Erythroblast (primary cell): ENCODE measurements around the gene FIP1L1.
"Not testable (repeated sequence)": the region's sequence is repeated elsewhere in the genome, so short reads cannot be mapped to it uniquely, and the experiment has no call there.

Source experiments
- DNase-seq, 2 experiments: peaks; one replicate each; lab custom pipeline; 2025; lab: John Stamatoyannopoulos, UW
- GATA1 ChIP-seq: IDR thresholded peaks from 2 replicates; pipeline ENCODE4 v1.6.1; 2011; ENCODE audit warnings: low read depth, mild to moderate bottlenecking, control low read depth, low read length, moderate library complexity
- POLR2A ChIP-seq: IDR thresholded peaks from 2 replicates; pipeline ENCODE4 v1.6.1; 2011; ENCODE audit warnings: mild to moderate bottlenecking, low read length

FIP1L1 gene

GRCh38 chr4:53377319-53378170 lies at the start of gene FIP1L1:
Gene FIP1L1 (plus strand): TSS chr4:53377641. CDS start chr4:53377839, 198 bp downstream.
- DNase-seq, result peak; percentile 94 to 96
- no peak for TF ChIP-seq GATA1
- peak; percentile 87 for TF ChIP-seq POLR2A

- not testable (repeated sequence) for DNase-seq
Observed at GRCh38 chr4:53334916-53335315, 42.5 kb upstream of the FIP1L1 start.

- DNase-seq, result not testable (repeated sequence)
Observed at GRCh38 chr4:53340145-53340544, 37.3 kb upstream of the FIP1L1 start.

GRCh38 chr4:53346392-53346791 lies 31.0 kb upstream of the FIP1L1 start:
- not testable (repeated sequence) for DNase-seq

GRCh38 chr4:53346920-53347852 lies 30.3 kb upstream of the FIP1L1 start:
- no peak for DNase-seq
- TF ChIP-seq POLR2A, result no peak
- no peak for TF ChIP-seq GATA1

GRCh38 chr4:53348046-53348445 lies 29.4 kb upstream of the FIP1L1 start:
- no peak for DNase-seq
- TF ChIP-seq POLR2A, result no peak

GRCh38 chr4:53349091-53349491 lies 28.4 kb upstream of the FIP1L1 start:
- no peak for TF ChIP-seq GATA1
- TF ChIP-seq POLR2A, result no peak
- DNase-seq, result no peak

- TF ChIP-seq GATA1, result no peak
- no peak for DNase-seq
Observed at GRCh38 chr4:53354012-53354722, 23.3 kb upstream of the FIP1L1 start.

- no peak for TF ChIP-seq POLR2A
- no peak for TF ChIP-seq GATA1
- DNase-seq, result no peak
Observed at GRCh38 chr4:53355930-53356521, 21.4 kb upstream of the FIP1L1 start.

- no peak for DNase-seq
- TF ChIP-seq GATA1 (no peak), POLR2A (no peak)
Observed at GRCh38 chr4:53361451-53361850, 16.0 kb upstream of the FIP1L1 start.

GRCh38 chr4:53362093-53362492 lies 15.3 kb upstream of the FIP1L1 start:
- TF ChIP-seq GATA1, result no peak
- DNase-seq, result no peak

GRCh38 chr4:53364624-53365023 lies 12.8 kb upstream of the FIP1L1 start:
- no peak for DNase-seq
- no peak for TF ChIP-seq POLR2A
- no peak for TF ChIP-seq GATA1

GRCh38 chr4:53365121-53365485 lies 12.3 kb upstream of the FIP1L1 start:
- DNase-seq, result peak; percentile 56 to 63
- no peak for TF ChIP-seq POLR2A
- TF ChIP-seq GATA1, result no peak
